GM21737 (cell line): ENCODE data around the gene LRFN2.

Experiments
- ATAC-seq: cut with Tn5 transposase; IDR thresholded peaks from one replicate; pipeline ENCODE4 v1.9.1; 2021; ENCODE audit warnings: mild to moderate bottlenecking, moderate library complexity; ENCODE audit not compliant: unreplicated experiment

Gene LRFN2

GRCh38 chr6:40439026-40439800, 148.0 kb downstream of the LRFN2 start:
- no peak for ATAC-seq

DNA sequence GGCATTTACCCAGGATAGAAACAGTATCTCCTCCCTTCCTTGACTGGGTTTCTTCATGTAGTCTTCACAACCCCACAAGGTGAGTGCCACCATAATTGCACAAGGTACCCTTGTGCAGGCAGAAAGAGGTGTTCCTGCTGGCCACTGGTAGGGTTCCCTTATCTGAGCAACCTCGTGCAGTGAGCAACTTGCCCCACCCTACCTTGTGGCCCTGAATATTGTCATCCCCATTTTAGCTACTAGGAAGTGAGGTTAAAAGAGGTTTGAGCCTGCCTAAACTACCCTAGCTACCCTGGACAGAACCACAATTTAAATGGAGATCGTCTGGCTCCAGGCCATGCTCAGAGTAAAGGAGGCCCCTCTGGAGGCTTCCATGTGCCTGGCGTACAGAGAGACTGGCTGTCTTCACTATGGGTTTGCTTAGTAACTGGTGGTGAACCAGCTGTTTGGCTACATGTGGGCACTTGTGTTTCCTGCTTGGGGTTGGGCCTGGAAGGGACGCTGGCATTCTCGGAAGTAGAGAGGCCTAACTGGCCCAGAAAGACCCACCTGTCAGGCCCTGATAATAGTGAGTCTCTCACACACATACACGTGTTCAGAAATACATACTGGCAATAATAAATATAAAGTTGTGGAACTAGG, 148.8 kb downstream of the LRFN2 start:
- no peak for ATAC-seq

- no peak for ATAC-seq
Measured at GRCh38 chr6:40437631-40438030, 149.5 kb downstream of the LRFN2 start.

GRCh38 chr6:40436685-40437604, 150.2 kb downstream of the LRFN2 start:
- no peak for ATAC-seq

GRCh38 chr6:40432982-40433381, 154.2 kb downstream of the LRFN2 start:
- ATAC-seq, result no peak

GRCh38 chr6:40431706-40432105, 155.5 kb downstream of the LRFN2 start:
- no peak for ATAC-seq

GRCh38 chr6:40427196-40427595, 160.0 kb downstream of the LRFN2 start:
- no peak for ATAC-seq

- ATAC-seq, result no peak
Measured at GRCh38 chr6:40426346-40427066, 160.7 kb downstream of the LRFN2 start.

GRCh38 chr6:40425192-40425919, 161.8 kb downstream of the LRFN2 start:
- no peak for ATAC-seq

GRCh38 chr6:40422046-40422445, 165.1 kb downstream of the LRFN2 start:
- no peak for ATAC-seq

DNA sequence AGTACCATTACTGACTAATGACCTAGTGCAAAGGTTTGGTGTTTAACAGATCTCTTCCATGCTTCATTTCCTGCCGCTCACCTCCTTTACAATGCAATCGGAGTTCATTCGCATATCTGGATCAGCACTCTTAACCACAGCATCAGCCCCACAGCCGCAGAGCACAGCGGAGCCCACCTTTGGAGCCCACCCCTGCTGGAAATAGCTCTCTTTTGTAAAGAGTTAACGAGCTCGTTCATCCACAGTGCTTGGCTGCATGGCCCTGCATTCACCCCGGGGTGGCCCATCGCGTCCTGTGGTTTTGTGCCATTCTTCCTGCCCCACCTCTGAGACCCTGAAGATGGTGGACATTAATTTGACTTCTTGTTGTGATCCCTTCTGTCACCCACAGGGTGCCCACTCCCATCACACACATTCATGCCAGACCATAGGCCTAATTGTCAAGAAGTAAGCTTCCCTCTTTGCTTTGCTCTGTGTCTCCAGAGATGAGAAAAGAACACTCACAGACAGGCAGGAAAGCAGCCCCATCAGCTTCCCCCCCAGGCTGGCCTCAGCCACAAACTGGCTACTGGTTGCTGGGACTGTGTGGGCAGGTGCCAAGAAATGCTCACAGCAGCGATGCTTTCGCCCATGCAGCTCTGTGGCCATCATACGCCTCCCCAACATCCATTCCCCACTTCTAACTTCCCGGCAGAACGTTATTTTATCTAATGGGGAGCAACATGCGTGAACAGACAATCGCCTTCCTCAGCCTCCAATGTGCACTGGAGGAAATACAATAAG, 167.0 kb downstream of the LRFN2 start:
- ATAC-seq, result no peak

- ATAC-seq, result no peak
Measured at GRCh38 chr6:40419377-40419776, 167.8 kb downstream of the LRFN2 start.

DNA sequence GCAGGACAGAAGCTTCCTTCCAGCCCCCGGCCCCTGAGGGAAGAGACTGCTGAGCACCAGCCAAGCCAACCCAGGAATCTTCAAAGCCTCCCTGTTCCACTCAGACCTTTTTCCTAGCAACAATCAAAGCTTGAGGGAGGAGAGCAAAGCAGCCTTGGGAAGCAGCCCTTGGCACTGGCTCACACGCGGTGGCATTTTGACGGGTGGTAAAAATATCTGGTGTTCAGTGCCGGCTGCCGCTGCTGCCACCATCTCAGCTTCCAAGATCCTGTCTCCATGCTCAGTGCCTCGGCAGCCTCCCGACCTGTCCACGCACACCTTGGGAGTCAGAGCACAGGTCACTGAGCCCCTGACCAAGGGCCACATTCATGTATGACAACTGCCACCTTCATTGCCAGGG, 170.1 kb downstream of the LRFN2 start:
- ATAC-seq, result no peak

- ATAC-seq, result no peak
Measured at GRCh38 chr6:40414617-40415016, 172.5 kb downstream of the LRFN2 start.

GRCh38 chr6:40413239-40413638, 173.9 kb downstream of the LRFN2 start:
- ATAC-seq, result no peak

DNA sequence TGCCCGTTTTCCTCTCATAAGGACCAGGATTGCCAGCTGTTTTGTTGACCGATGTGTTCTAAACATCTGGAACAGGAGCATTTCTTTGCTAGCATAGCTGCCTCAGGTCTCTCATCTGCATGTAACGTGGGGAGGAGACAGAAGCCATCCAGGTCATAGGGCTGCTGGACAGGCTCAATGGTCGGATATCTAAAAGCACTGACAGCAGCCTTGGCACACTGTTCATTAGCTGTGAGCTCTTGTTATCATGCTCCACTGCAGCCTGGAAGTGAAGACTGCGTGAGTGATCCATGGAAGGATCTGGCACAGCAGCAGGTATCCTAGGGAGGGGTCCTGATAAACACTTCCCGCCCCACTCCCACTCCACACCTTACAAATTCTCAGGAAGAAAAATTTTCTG, 175.3 kb downstream of the LRFN2 start:
- no peak for ATAC-seq

- ATAC-seq, result no peak
Measured at GRCh38 chr6:40410821-40411220, 176.3 kb downstream of the LRFN2 start.

DNA sequence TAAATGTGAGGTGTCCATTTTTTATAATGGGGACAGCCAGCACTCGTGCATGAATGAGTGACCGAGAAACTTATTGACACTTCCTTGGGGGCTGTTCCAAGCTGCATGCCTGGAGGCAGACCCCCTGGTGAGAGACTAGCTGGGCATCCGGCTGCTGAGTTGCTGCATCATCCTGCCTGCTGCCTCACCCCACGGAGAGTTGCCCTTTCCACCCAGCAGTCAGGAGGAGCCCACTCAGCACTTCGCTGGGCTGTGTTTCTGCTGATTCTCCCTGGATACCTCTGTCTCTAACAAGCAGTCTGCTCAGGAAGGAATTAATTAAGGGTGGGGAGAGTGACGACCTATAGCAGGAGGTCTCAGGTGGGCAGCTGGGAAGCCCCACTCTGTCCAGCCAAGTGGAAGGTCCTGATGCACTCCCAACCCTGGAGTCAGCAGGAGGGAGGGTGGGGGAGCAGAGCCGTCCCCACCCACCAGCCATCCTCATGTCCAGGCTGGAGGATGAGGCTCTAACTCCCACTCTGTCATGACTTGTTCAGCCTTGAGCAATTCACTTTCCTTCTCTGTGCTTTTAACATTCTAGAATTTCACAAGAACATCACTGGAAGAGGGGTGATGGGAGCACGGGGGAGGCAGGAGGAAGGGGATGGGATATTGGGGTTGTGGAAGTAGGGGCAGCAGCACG, 177.3 kb downstream of the LRFN2 start:
- no peak for ATAC-seq
